HepG2 (cell line): Measurements from ENCODE around the gene NDRG3. TPM values are rescaled to one million over a fixed set of nuclear protein-coding genes. Genes with fewer than 3 reads are reported as not detected.
A peak's percentile ranks its signal among the peaks of the same experiment; 100 is the strongest.

Experiments
- ATF7 ChIP-seq, 2 experiments: fragments of 450-650 bp in 1 of 2; sonication (generic) in 1 of 2; formaldehyde crosslinking in 1 of 2; IDR thresholded peaks; 2 replicates each; pipeline versions ENCODE4 v1.4.0 to v1.6.1; 2016 to 2020; ENCODE audit warnings: antibody characterized with exemption in 1 of 2, mild to moderate bottlenecking in 1 of 2, missing genetic modification reagents in 1 of 2
- CBFB ChIP-seq: sonication (generic); formaldehyde crosslinking; IDR thresholded peaks from 2 replicates; pipeline ENCODE4 v1.4.0; 2020; ENCODE audit warnings: missing genetic modification reagents
- CC2D1A ChIP-seq: sonication (generic); formaldehyde crosslinking; IDR thresholded peaks from 2 replicates; pipeline ENCODE4 v1.8.1; 2023; ENCODE audit warnings: mild to moderate bottlenecking, missing genetic modification reagents
- DZIP1 ChIP-seq: sonication (generic); formaldehyde crosslinking; IDR thresholded peaks from 2 replicates; pipeline ENCODE4 v1.5.0; 2020; ENCODE audit warnings: mild to moderate bottlenecking, missing genetic modification reagents
- ESRRA ChIP-seq: sonication (generic); formaldehyde crosslinking; IDR thresholded peaks from 2 replicates; pipeline ENCODE4 v1.5.1; 2020; ENCODE audit warnings: mild to moderate bottlenecking, low read depth, missing genetic modification reagents
- ETV5 ChIP-seq: IDR thresholded peaks from 2 replicates; pipeline ENCODE4 v1.6.1; 2018; ENCODE audit warnings: missing biosample characterization, missing genetic modification reagents, inconsistent platforms, borderline replicate concordance
- KAT2B ChIP-seq: fragments of 150-350 bp; IDR thresholded peaks from 2 replicates; pipeline ENCODE4 v1.6.1; 2014; ENCODE audit warnings: low read depth, low read length, borderline replicate concordance
- KMT2B ChIP-seq: IDR thresholded peaks from 2 replicates; pipeline ENCODE4 v1.6.1; 2016; ENCODE audit warnings: missing genetic modification reagents, missing compliant biosample characterization
- PHF21A ChIP-seq: sonication (generic); formaldehyde crosslinking; IDR thresholded peaks from 2 replicates; pipeline ENCODE4 v1.5.0; 2020; ENCODE audit warnings: mild to moderate bottlenecking, missing genetic modification reagents
- RAD51 ChIP-seq: fragments of 450-650 bp; IDR thresholded peaks from 2 replicates; pipeline ENCODE4 v1.6.1; 2016; ENCODE audit warnings: borderline replicate concordance
- SP4 ChIP-seq: sonication (generic); formaldehyde crosslinking; IDR thresholded peaks from 2 replicates; pipeline ENCODE4 v1.8.1; 2023; ENCODE audit warnings: mild to moderate bottlenecking, missing genetic modification reagents
- TEAD3 ChIP-seq: optimal IDR thresholded peaks from 2 replicates; pipeline ENCODE3; 2016; ENCODE audit warnings: borderline replicate concordance
- ZBTB21 ChIP-seq: sonication (generic); formaldehyde crosslinking; IDR thresholded peaks from 2 replicates; pipeline ENCODE4 v1.4.0; 2020; ENCODE audit warnings: missing genetic modification reagents
- ZBTB26 ChIP-seq: IDR thresholded peaks from 2 replicates; pipeline ENCODE4 v1.6.1; 2016; ENCODE audit warnings: missing compliant biosample characterization, missing genetic modification reagents, borderline replicate concordance
- ZBTB3 ChIP-seq: sonication (generic); formaldehyde crosslinking; IDR thresholded peaks from 2 replicates; pipeline ENCODE4 v1.4.0; 2020; ENCODE audit warnings: low read depth, mild to moderate bottlenecking, moderate library complexity, missing genetic modification reagents, borderline replicate concordance
- ZNF18 ChIP-seq: sonication (generic); formaldehyde crosslinking; IDR thresholded peaks from 2 replicates; pipeline ENCODE4 v1.8.0; 2022; ENCODE audit warnings: mild to moderate bottlenecking, missing genetic modification reagents; ENCODE audit not compliant: insufficient replicate concordance
- ZNF232 ChIP-seq: sonication (generic); formaldehyde crosslinking; IDR thresholded peaks from 2 replicates; pipeline ENCODE4 v1.4.0; 2020; ENCODE audit warnings: missing genetic modification reagents, borderline replicate concordance
- ZNF44 ChIP-seq: sonication (generic); formaldehyde crosslinking; IDR thresholded peaks from 2 replicates; pipeline ENCODE4 v1.5.1; 2020; ENCODE audit warnings: mild to moderate bottlenecking, missing genetic modification reagents
- ZNF780A ChIP-seq: sonication (generic); formaldehyde crosslinking; IDR thresholded peaks from 2 replicates; pipeline ENCODE4 v1.8.0; 2022; ENCODE audit warnings: mild to moderate bottlenecking, missing genetic modification reagents, moderate library complexity
- polyA plus RNA-seq, 8 experiments: library from polyadenylated mRNA; depleted of rRNA in 3 of 8; stranded (reverse) in 7 of 8; unstranded in 1 of 8; fragments of >200 nt; fragmentation: Illumina TruSeq in 4 of 8; extraction: Trizol in 4 of 8; gene quantifications; 2 replicates each; pipeline versions ENCODE4 v1.2.1 to v1.2.3, GENCODE V29; 2011 to 2016; ENCODE audit warnings: low read depth in 4 of 8, missing spikeins in 1 of 8, mixed read lengths in 1 of 8; ENCODE audit not compliant: insufficient read depth in 1 of 8
- total RNA-seq, 5 experiments: library from RNA; depleted of rRNA; stranded (reverse); fragments of >200 nt; fragmentation: Illumina TruSeq; extraction: Trizol; gene quantifications; 2 replicates each; pipeline ENCODE4 v1.2.3, GENCODE V29; 2016; ENCODE audit warnings: low read depth in 1 of 5
- TF ChIP-seq, protein P1 (sequence below): IDR thresholded peaks from 2 replicates; pipeline ENCODE4 v1.6.1; 2016; ENCODE audit warnings: mild to moderate bottlenecking
- TF ChIP-seq, protein P2 (sequence below): sonication (generic); formaldehyde crosslinking; IDR thresholded peaks from 2 replicates; pipeline ENCODE4 v1.5.0; 2020; ENCODE audit warnings: missing genetic modification reagents

Gene NDRG3
- total and polyA plus RNA-seq, 2 of the 13 experiments (the other 11 are each of a cell fraction or from before 2014, with no cell fraction given): 36.0 to 40.5 TPM

GRCh38 chr20:36606158-36607066 lies 139.5 kb downstream of the NDRG3 start (continued):
- TF ChIP-seq DZIP1 (CRISPR knock-in tag): no peak
- TF ChIP-seq TEAD3: no peak
- TF ChIP-seq ZNF232 (CRISPR knock-in tag): no peak
- peak; percentile 54; the same call in 1 of the 2 replicates for TF ChIP-seq ESRRA (CRISPR knock-in tag)
- TF ChIP-seq KMT2B (CRISPR knock-in tag): no peak
- TF ChIP-seq SP4 (CRISPR knock-in tag): 0 out of 2 replicates have a peak, but pooled peaks have one; percentile 21
- no peak; the same call in 1 of the 2 replicates for TF ChIP-seq ZNF44
- TF ChIP-seq ETV5 (CRISPR knock-in tag): peak; percentile 45; the same call in 1 of the 2 replicates
- TF ChIP-seq ZBTB26 (CRISPR knock-in tag): no peak
- TF ChIP-seq ZNF18 (CRISPR knock-in tag): no peak
- TF ChIP-seq CBFB (CRISPR knock-in tag): no peak
- TF ChIP-seq, protein P1, sequence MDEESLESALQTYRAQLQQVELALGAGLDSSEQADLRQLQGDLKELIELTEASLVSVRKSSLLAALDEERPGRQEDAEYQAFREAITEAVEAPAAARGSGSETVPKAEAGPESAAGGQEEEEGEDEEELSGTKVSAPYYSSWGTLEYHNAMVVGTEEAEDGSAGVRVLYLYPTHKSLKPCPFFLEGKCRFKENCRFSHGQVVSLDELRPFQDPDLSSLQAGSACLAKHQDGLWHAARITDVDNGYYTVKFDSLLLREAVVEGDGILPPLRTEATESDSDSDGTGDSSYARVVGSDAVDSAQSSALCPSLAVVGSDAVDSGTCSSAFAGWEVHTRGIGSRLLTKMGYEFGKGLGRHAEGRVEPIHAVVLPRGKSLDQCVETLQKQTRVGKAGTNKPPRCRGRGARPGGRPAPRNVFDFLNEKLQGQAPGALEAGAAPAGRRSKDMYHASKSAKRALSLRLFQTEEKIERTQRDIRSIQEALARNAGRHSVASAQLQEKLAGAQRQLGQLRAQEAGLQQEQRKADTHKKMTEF (CRISPR knock-in tag): peak; percentile 30; the same call in 1 of the 2 replicates
- no peak for TF ChIP-seq ATF7 (IDR thresholded peaks at IDR 0.05)
- no peak for TF ChIP-seq ATF7 (CRISPR knock-in tag; IDR thresholded peaks at IDR 0.05)
- TF ChIP-seq RAD51: no peak
- TF ChIP-seq, protein P2, sequence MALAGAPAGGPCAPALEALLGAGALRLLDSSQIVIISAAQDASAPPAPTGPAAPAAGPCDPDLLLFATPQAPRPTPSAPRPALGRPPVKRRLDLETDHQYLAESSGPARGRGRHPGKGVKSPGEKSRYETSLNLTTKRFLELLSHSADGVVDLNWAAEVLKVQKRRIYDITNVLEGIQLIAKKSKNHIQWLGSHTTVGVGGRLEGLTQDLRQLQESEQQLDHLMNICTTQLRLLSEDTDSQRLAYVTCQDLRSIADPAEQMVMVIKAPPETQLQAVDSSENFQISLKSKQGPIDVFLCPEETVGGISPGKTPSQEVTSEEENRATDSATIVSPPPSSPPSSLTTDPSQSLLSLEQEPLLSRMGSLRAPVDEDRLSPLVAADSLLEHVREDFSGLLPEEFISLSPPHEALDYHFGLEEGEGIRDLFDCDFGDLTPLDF (CRISPR knock-in tag): no peak
- no peak for TF ChIP-seq KAT2B
- no peak for TF ChIP-seq CC2D1A (CRISPR knock-in tag)
- TF ChIP-seq ZNF780A: 0 out of 2 replicates have a peak, but pooled peaks have one; percentile 4
- TF ChIP-seq ZBTB21 (CRISPR knock-in tag): no peak
- no peak; the same call in 1 of the 2 replicates for TF ChIP-seq ZBTB3 (CRISPR knock-in tag)
- no peak for TF ChIP-seq PHF21A
